Measurements from ENCODE around the gene SFRP2.

GRCh38 chr4:153838564-153838963 is 49.7 kb upstream of the SFRP2 start:
- no peak for TF ChIP-seq CTCF (conservative IDR thresholded peaks at IDR 0.05)
- no peak for TF ChIP-seq EZH2 (IDR thresholded peaks at IDR 0.05; ENCODE audit: low read depth)
